LoVo (cell line): ENCODE results near the gene PAWR.
A peak's percentile ranks its signal among the peaks of the same experiment; 100 is the strongest.
"Not testable (repeated sequence)": the region's sequence is repeated elsewhere in the genome, so short reads cannot be mapped to it uniquely, and the experiment has no call there.

ENCODE experiments used
- DNase-seq: peaks from one replicate; pipeline ENCODE4 v3.0.0-alpha.2; 2016; ENCODE audit warnings: low spot score

Gene PAWR

DNA sequence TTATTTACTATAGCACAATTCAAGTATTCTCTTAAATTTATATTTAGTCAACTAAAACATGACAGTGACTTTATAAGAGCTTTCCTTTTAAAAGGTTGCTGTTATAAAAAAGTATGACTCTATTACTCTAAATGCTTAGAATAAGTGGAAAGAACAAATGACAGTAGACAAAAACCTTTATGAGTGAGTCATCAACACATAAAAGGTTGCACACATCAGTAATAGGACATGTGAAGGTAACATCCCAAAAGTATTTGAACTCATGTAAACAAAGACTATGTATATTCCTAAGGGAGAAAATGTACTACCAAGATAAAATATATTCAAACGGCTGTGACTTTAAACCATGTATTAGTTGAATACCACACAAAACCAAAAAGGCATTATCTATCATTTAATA, 98.8 kb downstream of the PAWR start:
- DNase-seq: no peak

DNA sequence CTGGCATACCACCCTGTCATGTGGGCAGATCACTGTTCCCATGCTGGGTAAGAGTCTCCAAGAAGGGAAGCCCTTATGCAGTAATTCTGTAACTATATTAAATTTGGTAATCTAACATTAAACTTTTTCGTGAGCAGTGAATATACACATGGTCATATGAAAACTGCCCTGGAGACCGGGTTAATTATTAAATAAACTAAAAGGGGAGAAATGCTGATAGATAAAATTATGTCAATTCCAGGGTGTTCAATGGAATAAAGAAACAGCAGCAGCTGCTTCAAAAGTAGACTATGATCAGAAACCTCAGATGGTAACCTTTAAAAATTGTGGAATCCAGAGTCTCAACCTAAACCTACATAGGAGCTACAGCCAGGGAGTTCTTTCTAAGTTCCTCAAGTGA, 100.0 kb downstream of the PAWR start:
- no peak for DNase-seq

DNA sequence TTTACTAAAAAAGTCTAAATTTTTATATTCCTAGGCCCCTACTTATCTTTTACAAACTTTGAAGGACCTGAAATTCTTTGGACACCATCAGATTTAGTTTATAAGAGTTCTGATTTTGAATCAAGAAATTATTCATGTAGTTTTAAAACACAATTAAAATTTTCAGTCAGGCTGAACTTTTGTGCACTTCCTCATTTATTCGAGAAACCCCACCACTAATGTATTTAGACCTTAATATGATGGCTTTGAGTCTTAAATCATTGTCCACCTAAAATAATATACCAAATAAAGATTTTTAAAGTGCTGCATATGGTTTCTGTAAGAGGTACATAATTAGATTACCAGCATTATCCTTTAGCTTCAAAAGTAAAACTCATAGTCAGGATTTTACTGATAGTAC, 103.4 kb downstream of the PAWR start:
- no peak for DNase-seq

DNA sequence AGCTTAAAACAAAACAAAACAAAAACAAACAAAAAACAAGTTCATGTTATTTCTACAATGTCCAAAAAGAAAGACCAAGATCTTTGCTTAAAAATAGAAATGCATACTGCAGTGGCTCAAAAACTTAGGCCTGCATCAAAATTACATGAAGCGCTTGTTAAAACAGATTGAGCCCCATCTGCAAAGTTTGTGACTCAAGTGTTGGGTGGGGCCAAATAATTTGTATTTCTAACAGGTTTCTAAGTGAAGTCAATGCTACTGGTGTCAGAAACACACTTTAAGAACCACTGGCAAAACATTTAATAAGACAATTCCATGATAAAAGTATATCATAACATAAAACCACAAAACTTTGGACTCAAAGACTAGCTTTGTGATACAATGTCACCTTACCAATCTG, 105.6 kb downstream of the PAWR start:
- DNase-seq: no peak

DNA sequence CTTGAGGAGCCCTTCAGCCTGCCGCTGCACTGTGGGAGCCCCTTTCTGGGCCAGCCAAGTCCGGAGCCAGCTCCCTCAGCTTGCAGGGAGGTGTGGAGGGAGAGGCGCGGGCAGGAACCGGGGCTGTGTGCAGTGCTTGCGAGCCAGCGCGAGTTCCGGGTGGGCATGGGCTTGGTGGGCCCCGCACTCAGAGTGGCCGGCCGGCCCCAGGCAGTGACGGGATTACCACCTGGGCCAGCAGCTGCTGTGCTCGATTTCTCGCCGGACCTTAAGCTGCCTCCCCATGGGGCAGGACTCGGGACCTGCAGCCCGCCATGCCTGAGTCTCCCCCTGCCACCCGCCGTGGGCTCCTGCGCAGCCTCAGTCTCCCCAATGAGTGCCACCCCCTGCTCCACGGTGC, 116.9 kb downstream of the PAWR start:
- no peak for DNase-seq

DNA sequence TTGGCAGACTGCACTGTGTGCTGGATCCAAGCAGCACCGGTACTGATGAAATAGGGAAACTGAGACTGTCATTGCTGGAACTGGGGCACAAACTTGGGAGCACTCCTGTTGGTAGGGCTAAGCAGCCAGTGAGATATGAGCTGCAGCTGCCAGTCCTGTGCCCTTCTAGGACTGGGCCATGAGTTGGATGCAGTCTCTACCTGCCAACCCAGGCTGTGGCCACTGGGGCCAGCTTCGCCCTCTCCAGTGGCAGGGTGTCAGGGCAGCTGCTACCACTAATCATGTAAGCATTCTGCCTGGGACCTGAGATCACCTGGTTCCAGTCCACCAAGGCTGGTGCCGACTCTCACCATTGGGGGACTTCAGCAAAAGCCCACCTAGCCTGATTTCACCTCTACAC, 121.1 kb downstream of the PAWR start:
- DNase-seq: no peak

DNA sequence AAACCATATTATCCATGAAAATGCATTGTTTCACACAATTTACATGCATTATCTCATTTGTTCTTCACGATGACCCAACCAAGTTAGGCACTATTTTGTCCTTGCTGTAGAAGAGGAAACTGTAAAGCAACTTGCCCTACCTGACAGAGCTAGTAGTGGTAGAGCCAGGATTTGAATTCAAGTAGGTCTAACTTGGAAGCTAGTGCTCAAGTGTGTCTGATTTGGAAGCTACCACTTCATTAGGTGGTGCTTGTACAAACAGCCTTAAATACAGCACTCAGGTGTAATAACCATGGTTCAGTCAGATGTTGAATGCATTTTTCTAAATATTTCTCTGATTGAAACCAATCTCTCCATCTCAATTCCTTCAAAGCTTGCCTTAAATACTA, 123.6 kb downstream of the PAWR start:
- DNase-seq: no peak

DNA sequence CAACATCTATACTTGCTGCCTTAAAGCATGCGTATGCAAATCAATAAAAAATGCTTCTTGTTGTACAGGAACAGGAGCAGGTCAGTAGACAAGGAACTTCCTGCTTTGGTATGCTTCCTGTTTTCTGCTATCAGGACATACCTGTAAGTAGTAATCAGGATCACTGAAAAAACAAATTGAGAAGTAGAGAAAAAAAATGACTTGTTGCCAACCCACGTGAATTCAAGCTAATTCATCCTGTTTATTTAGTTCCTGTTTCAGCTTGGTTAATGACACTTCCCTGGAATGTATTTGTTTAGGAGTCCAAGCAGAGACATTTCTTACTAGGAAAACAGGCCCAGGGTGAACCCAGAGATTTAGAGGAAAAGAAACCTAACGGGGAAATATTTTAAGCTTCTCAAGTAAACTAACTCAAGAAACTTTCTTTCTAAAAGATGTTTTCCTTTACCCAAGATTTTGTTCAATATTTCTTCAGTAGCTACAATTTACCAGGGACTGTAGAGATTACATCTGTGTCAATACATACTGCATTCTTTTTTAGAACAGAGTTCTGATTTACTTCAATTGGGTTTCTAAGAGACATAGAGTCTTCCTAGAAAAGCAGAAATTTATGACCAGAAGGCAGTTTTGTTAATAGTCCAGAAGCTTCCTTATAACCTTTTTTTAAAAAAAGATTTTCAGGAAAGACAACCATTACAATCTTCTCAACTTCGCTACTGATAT, 124.2 kb downstream of the PAWR start:
- DNase-seq: peak; percentile 56

DNA sequence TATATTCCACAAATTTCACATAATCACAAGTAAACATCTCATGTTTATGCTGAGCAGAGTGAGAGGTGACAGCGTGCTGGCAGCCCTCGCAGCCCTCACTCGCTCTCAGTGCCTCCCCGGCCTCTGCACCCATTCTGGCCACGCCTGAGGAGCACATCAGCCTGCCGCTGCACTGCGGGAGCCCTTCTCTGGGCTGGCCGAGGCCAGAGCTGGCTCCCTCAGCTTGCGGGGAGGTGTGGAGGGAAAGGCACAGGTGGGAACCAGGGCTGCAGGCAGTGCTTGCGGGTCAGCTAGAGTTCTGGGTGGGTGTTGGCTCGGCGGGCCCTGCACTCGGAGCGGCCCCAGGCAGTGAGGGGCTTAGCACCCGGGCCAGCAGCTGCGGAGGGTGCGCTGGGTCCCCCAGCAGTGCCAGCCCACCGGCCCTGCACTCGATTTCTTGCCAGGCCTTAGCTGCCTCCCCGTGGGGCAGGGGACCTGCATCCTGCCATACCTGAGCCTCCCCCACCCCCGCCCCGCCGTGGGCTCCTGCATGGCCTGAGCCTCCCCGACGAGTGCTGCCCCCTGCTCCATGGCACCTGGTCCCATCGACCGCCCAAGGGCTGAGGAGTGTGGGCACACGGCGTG, 125.9 kb downstream of the PAWR start:
- DNase-seq: not testable (repeated sequence)

DNA sequence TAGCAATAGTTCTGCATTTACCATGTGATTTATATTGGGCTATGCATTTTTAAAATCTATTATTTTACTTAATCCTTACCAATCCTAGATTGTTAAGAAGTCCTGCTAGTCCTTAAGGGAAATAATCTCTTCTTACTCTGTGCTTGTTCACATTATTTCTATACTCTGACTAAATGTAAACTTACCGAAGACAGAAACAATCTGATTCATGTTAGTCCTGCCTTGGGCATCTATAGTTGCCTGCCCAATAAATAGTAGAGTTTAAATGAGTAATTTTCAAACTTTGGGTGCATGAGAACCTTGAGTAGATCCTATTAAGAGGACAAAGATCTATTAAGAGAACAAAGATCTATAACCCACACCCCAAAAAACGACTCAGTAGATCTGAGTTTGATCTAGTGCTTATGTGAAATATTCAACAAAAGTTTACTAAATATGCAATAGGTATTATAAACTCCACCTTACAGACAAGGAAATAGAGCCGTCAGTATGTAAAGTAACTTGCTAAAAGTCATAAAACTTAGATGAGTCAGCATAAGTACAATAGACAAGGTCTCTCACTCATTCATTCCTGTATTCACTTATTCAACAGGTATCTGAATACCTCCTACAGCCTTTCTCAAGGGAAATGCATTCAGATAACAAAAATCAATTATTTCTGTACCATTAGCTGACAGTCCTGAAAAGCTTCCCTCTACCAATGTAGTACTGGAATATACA, 127.6 kb downstream of the PAWR start:
- peak; percentile 46 for DNase-seq

DNA sequence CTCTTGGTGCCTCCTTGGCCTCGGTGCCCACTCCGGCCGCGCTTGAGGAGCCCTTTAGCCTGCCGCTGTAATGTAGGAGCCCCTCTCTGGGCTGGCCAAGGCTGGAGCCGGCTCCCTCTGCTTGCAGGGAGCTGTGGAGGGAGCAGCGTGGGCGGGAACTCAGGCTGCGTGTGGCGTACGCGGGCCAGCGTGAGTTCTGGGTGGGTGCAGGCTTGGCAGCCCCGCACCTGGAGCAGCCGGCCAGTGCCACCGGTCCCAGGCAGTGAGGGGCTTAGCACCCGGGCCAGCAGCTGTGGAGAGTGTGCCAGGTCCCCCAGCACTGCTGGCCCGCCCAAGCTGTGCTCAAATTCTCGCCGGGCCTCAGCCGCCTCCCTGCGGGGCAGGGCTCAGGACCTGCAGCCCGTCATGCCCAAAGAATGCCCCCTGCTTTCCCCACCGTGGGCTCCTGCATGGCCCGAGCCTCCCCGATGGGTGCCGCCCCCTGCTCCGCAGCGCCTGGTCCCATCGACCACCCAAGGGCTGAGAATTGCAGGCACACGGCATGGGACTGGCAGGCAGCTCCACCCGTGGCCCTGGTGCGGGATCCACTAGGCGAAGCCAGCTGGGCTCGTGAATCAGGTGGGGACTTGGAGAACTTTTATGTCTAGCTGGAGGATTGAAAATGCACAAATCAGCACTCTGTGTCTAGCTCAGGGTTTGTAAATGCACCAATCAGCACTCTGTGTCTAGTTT, 129.2 kb downstream of the PAWR start:
- DNase-seq: no peak

DNA sequence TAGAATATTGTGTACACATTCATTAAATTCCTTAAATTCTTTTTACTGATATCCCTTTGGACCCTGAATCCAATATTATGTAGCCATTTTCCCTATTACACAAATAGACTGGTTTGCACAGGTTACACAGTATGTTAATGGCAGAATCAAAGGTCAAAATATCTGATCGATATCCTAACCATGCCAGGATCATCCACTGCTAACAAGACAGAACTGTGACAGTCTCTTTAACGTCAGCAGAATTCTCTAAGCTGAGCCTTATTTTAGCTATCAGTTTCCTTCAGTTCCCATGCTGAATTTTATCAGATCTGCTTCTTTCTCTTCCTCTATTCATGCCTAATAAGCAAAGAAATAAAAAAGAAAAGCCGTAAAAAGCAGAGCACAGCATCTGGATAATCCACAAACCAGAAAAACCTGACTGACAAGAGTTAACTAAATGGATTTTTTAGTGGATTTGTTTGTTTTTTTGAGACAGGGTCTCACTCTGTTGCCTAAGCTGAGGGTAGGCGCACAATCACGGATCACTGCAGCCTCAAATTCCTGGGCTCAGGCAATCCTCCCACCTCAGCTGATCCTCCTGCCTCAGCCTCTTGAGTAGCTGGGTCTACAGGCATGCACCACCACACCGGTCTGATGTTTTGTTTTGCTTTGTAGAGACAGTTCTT, 130.4 kb downstream of the PAWR start:
- no peak for DNase-seq

DNA sequence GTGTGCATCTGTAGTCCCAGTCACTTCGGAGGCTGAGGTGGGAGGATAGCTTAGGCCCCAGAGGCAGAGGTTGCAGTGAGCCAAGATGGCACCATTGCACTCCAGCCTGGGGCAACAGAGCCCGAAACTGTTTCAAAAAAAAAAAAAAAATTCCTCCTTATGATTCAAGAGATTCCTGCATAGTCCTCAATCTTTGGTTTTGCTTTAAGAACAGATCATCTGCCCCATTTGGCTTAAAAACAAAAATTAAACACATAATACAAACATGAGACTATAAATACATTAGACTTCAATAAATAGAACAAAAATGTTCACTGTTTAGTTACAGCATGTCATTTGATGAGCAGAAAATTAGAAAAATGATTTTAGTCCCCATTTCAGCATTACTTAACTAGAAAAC, 131.2 kb downstream of the PAWR start:
- no peak for DNase-seq

DNA sequence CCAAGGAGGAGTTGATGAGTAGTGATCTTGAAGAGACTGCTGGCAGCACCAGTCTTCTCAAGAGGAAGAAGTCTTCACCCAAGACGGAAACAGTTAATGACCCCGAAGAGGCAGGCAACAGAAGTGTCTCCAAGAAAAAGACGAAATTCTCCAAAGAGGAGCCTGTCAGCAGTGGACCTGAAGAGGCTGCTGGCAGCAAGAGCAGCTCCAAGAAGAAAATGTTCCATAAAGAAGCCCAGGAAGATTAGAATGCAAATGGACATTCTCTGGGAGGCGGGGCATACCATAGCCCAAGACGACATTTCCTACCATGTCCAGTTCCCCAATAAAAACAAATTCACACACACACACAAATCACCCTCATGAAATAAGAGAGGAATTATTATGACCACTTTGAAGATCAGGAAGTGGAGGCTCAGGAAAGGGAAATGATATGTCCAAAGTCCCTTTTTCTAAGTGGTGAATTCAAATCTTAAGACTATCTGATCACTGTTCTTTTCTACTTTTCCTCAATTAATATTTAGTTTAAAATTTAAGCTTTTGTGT, 131.8 kb downstream of the PAWR start:
- DNase-seq: no peak

DNA sequence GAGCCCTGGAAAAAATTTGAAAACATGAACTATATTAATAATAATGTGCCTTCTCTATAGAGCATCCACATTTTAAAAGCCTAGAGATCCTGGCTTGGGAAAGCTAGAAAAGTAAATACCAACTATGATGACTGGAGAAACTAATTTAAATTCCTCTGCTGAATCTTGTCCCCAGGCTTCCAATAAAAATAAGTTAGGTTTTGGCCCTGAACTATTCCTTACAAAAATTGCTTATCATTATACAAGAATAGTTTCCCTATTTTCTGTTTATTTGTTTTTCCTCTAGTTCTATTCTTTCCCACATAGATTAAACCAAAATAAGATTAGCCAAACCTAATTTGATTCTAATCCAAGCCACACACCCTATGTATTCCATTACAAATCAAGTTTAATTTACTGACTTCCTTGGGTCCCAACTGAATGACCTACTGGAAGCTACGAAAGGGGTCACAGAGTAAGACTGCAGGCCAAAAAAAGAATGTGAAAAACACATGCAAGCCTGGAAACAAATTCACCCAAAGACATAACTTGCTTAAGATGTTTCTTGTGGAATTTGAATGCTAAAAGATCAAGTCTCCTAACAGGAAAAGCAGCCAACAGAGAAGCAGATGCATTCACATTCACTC, 133.0 kb downstream of the PAWR start:
- no peak for DNase-seq

DNA sequence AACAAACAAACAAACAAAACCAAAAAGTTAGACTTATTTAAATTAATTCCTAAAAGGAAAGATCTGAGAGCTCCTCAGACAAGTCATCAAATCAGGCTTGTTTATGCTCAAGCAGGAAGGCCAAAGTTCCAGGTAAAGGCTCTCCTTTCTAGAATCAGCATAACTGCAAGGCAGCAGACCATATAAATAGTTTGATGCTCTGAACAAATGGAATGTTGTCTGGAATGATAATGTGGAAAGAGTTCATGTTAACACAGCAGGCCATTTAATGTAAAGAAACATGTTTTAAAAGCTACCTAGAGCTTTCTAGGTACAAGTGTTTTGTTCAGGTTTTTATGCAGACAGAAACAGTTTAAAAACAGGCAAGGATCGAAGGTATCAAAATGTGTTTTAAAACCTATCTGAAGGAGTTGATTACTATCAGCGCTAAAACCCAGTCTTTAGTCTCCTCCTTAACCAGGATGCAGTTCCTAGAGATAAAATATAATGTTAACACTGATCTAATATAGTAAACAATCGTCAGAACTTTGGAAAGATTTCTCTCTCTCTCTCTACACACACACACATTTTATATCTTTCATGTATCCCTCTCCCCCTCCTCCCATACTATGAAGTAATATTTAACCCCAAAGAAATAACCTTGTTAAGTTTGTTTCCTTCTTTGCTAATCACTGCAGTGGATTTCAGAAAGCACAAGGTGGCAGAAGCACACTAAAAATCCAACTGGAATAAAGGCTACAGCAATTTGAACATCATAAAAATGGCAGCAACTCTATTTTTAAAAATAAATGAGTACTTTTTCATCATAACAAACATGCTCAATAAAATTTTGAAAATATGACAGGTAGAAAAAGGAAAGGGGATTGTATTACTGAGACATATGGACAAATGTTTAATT, 135.5 kb downstream of the PAWR start:
- no peak for DNase-seq

DNA sequence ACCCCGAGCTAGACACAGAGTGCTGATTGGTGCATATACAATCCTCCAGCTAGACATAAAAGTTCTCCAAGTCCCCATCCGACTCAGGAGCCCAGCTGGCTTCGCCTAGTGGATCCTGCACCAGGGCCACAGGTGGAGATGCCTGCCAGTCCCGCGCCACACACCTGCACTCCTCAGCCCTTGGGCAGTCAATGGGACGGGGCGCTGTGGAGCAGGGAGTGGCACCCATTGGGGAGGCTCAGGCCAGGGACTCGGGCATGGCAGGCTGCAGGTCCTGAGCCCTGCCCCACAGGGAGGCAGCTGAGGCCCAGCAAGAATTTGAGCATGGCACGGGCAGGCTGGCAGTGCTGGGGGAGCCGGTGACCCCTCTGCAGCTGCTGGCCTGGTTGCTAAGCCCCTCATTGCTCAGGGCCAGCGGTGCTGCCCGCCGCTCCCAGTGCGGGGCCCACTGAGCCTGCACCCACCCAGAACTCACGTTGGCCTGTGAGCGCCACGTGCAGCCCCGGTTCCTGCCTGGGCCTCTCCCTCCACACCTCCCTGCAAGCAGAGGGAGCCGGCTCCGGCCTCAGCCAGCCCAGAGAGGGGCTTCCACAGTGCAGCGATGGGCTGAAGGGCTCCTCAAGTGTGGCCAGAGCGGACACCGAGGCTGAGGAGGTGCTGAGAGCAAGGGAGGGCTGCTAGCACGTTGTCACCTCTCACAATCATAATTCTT, 136.7 kb downstream of the PAWR start:
- DNase-seq: no peak

DNA sequence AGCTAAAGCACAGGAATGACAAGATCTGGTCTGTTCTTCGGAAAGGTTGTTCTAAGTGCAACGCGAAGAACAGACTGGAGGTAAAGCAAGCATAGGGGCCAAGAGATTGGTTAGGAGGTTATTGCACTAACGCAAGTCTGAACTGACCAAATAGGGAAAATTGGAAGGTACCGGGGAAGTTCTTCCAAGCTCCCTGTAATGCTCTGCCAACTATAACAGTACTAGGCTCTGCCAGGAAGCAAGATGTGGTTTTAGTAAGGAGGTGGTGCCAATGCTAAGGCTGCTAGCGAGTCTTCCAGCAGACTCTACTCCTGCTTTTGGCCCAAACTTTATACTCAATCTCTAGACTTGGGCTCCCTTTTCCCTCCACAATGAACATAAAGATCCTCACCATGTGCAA, 138.6 kb downstream of the PAWR start:
- no peak for DNase-seq

DNA sequence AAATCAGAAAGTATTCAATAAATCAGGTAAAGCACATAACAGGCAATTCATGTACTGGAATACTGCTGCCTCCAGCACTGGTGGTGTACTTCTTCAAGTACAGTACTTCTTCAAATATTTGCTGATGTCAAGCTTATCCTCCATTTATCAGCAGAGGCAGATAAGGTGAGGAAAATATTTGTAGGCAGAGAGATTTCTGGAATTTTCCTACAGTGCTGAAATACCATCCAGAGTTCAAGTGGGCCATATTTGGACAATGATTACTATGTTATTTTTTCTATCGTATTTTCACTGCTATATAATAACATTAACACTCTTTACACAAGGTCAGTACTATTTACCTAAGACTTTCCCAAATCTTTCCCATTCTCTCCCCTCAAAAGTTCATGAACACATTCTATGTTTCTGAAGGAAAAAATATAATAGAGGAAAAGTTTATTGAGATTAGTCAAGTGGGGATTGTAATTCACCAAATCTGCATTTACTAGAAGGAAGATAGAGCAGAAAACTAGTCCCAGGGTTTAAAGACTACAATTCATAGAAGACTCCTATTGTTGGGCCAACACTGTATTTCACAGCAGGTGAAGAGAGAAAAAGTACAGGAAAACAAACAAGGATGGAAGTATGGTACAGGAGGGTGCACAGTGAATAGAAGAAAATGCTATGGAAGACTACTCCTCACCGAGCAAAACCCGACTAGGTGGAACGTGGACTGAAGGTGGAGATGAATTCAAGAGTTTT, 141.1 kb downstream of the PAWR start:
- DNase-seq: no peak
